Left lung (tissue), 10 donors: ENCODE measurements around the gene DERL2. TPM values are rescaled to one million over a fixed set of nuclear protein-coding genes. Genes with fewer than 3 reads are reported as not detected.

ENCODE experiments used
- ATAC-seq: fragments of 200-7000 bp; cut with Tn5 transposase; one replicate; pipeline ENCODE4 v1.9.1; 2020; ENCODE audit warnings: moderate library complexity
- DNase-seq, 4 donors: peaks; one replicate each; pipeline ENCODE4 v3.0.0-alpha.2; 2013 to 2020
- H3K27ac ChIP-seq, 2 donors: fragments of 200-600 bp; sonication (generic) in 1 of 2; one replicate each; pipeline versions ENCODE4 v1.5.0 to v1.8.0; 2020 to 2021
- H3K27me3 ChIP-seq, 2 donors: fragments of 200-600 bp; sonication (generic) in 1 of 2; one replicate each; pipeline versions ENCODE4 v1.5.0 to v1.8.0; 2020 to 2021
- H3K36me3 ChIP-seq, 2 donors: fragments of 200-600 bp; sonication (generic) in 1 of 2; one replicate each; pipeline versions ENCODE4 v1.5.0 to v1.8.0; 2020 to 2021
- H3K4me1 ChIP-seq, 2 donors: fragments of 200-600 bp; one replicate each; pipeline ENCODE4 v1.8.0; 2021
- H3K4me3 ChIP-seq, 2 donors: fragments of 200-600 bp; sonication (generic) in 1 of 2; one replicate each; pipeline versions ENCODE4 v1.5.0 to v1.8.0; 2020 to 2021; ENCODE audit warnings: mild to moderate bottlenecking in 1 of 2
- H3K9me3 ChIP-seq, 2 donors: fragments of 200-600 bp; sonication (generic) in 1 of 2; one replicate each; pipeline versions ENCODE4 v1.5.0 to v1.8.0; 2020 to 2021
- CTCF ChIP-seq, 2 donors: fragments of 200-600 bp; sonication (generic) in 1 of 2; IDR thresholded peaks; one replicate each; pipeline versions ENCODE4 v1.5.0 to v1.8.0; 2021; ENCODE audit warnings: antibody characterized with exemption in 2 of 2
- intact Hi-C, 2 donors: fragments of 100-400 bp; cut with DNase I; formaldehyde crosslinking; loops; one replicate each; pipeline versions ENCODE4 v1.11.2 to v1.14.2; 2022
- polyA plus RNA-seq, 6 donors: library from polyadenylated mRNA; unstranded; fragments of 120-200 nt; gene quantifications; one replicate each; pipeline ENCODE4 v1.2.1, GENCODE V29; 2013; ENCODE audit not compliant: insufficient read length in 6 of 6
- total RNA-seq, 2 donors: library from RNA; stranded (reverse); fragmentation: NEBNext Ultra II Directional; extraction: Animal tissue kit (Norgen Biotek cat#: 25700); gene quantifications; one replicate each; pipeline ENCODE4 v1.2.1, GENCODE V29; 2021
- donor health status: DM: no; HTN: yes; CAD: no.
- donor health status: DM: no; HTN: no; CAD: no.

DERL2 gene
- total and polyA plus RNA-seq, 8 donors: 59.8 to 79.1 (median 68.0) TPM

GRCh38 chr17:5488752-5489151 lies 2.8 kb upstream of the DERL2 start:
- intact Hi-C loops: no loop called here
- ATAC-seq: no peak
- Histone ChIP-seq H3K27me3 (no peaks in the 10 kb centered on the region), H3K4me3 (no peak overlapping the region), H3K36me3 (peaks cover 0 to 40% of the 10 kb centered on the region in 2 donors), H3K27ac (no peak overlapping the region), H3K4me1 (peaks cover 6 to 34% of the 10 kb centered on the region in 2 donors), H3K9me3 (no peaks in the 10 kb centered on the region)
- DNase-seq: no peak
- no peak for TF ChIP-seq CTCF (IDR thresholded peaks at IDR 0.05)

- Histone ChIP-seq H3K36me3 (peaks cover 0 to 63% of the 10 kb centered on the region in 2 donors), H3K4me3 (peak within 1 kb of the TSS; percentile 94 to 99), H3K9me3 (no peaks in the 10 kb centered on the region), H3K4me1 (peaks cover 6 to 43% of the 10 kb centered on the region in 2 donors), H3K27ac (peak within 1 kb of the TSS; percentile 99 to 100), H3K27me3 (no peaks in the 10 kb centered on the region)
- intact Hi-C loops: no loop called here
- DNase-seq (peak; percentile 96 to 99 (median 98)), ATAC-seq (peak; percentile 96)
- no peak for TF ChIP-seq CTCF (IDR thresholded peaks at IDR 0.05)
Observed at GRCh38 chr17:5486206-5487124, 487 bp upstream of the DERL2 start, which contains the start of gene MIS12. TSS of gene MIS12 (plus strand) at chr17:5486566. CDS start at chr17:5488863, 2,297 bp downstream.

GRCh38 chr17:5481451-5481850 lies 4.5 kb downstream of the DERL2 start:
- no peak overlapping the region for H3K4me3 ChIP-seq
- TF ChIP-seq CTCF (IDR thresholded peaks at IDR 0.05): no peak
- H3K27ac ChIP-seq: no peak overlapping the region
- H3K27me3 ChIP-seq: no peaks in the 10 kb centered on the region
- DNase-seq: no peak
- H3K36me3 ChIP-seq: peaks cover 0 to 83% of the 10 kb centered on the region in 2 donors
- intact Hi-C loops: no loop called here
- ATAC-seq: no peak
- no peaks in the 10 kb centered on the region for H3K9me3 ChIP-seq
- peaks cover 6 to 27% of the 10 kb centered on the region in 2 donors for H3K4me1 ChIP-seq

GRCh38 chr17:5480962-5481361 lies 5.0 kb downstream of the DERL2 start:
- intact Hi-C loops: no loop called here
- peaks cover 6 to 27% of the 10 kb centered on the region in 2 donors for H3K4me1 ChIP-seq

More at GRCh38 chr17:5480962-5481361, 5.0 kb downstream of the DERL2 start:
- H3K4me3 ChIP-seq: no peak overlapping the region
- no peaks in the 10 kb centered on the region for H3K9me3 ChIP-seq
- no peak for TF ChIP-seq CTCF (IDR thresholded peaks at IDR 0.05)
- DNase-seq: no peak
- ATAC-seq: no peak
- no peaks in the 10 kb centered on the region for H3K27me3 ChIP-seq
- peaks cover 0 to 87% of the 10 kb centered on the region in 2 donors for H3K36me3 ChIP-seq
- no peak overlapping the region for H3K27ac ChIP-seq
